Endodermal cell (in vitro differentiated cells): ENCODE measurements around the gene CYTH2. TPM values are rescaled to one million over a fixed set of nuclear protein-coding genes. Genes with fewer than 3 reads are reported as not detected.

Experiments
- DNase-seq: peaks from one replicate; pipeline ENCODE4 v3.0.0-alpha.2; 2017
- H3K27ac ChIP-seq: 2 replicates; pipeline ENCODE4 v1.5.1; 2013; ENCODE audit warnings: mild to moderate bottlenecking, low read depth, low read length, moderate library complexity
- H3K27me3 ChIP-seq: 2 replicates; pipeline ENCODE4 v1.6.1; 2013; ENCODE audit warnings: mild to moderate bottlenecking, low read length, moderate library complexity; ENCODE audit not compliant: insufficient read depth, control insufficient read depth, poor library complexity, severe bottlenecking
- H3K36me3 ChIP-seq: 2 replicates; pipeline ENCODE4 v1.7.0; 2013; ENCODE audit warnings: mild to moderate bottlenecking, low read length, moderate library complexity; ENCODE audit not compliant: control insufficient read depth, insufficient read depth
- H3K4me1 ChIP-seq: one replicate; pipeline ENCODE4 v1.7.0; 2013; ENCODE audit warnings: low read length; ENCODE audit not compliant: control insufficient read depth, insufficient read depth
- H3K4me3 ChIP-seq: 2 replicates; pipeline ENCODE4 v1.5.1; 2013; ENCODE audit warnings: mild to moderate bottlenecking, low read length, moderate library complexity
- H3K9ac ChIP-seq: 2 replicates; pipeline ENCODE4 v1.6.1; 2013; ENCODE audit warnings: mild to moderate bottlenecking, low read length, moderate library complexity; ENCODE audit not compliant: poor library complexity, severe bottlenecking; ENCODE audit errors: extremely low read depth
- H3K9me3 ChIP-seq: 2 replicates; pipeline ENCODE4 v1.6.1; 2013; ENCODE audit warnings: mild to moderate bottlenecking, low read length, moderate library complexity; ENCODE audit not compliant: control insufficient read depth
- H3K27ac Mint-ChIP-seq: 2 replicates; pipeline ENCODE4 v1.8.0; 2020; ENCODE audit warnings: mixed read lengths
- H3K27me3 Mint-ChIP-seq: 2 replicates; pipeline ENCODE4 v1.8.0; 2021; ENCODE audit warnings: mild to moderate bottlenecking, mixed read lengths; ENCODE audit not compliant: insufficient read depth
- H3K36me3 Mint-ChIP-seq: 2 replicates; pipeline ENCODE4 v1.8.0; 2020; ENCODE audit warnings: low read depth, mixed read lengths
- H3K4me1 Mint-ChIP-seq: 2 replicates; pipeline ENCODE4 v1.8.0; 2020; ENCODE audit warnings: mixed read lengths
- H3K4me3 Mint-ChIP-seq: 2 replicates; pipeline ENCODE4 v1.8.0; 2020; ENCODE audit warnings: mild to moderate bottlenecking, moderate library complexity, mixed read lengths
- H3K9me3 Mint-ChIP-seq: 2 replicates; pipeline ENCODE4 v1.8.0; 2020; ENCODE audit warnings: mild to moderate bottlenecking, mixed read lengths
- CTCF ChIP-seq: fragments of 200-600 bp; sonication (generic); conservative IDR thresholded peaks from 2 replicates; pipeline ENCODE4 v1.5.0; 2021; ENCODE audit warnings: antibody characterized with exemption, mild to moderate bottlenecking
- WGBS, 2 experiments: methylation state at CpG; one replicate each; pipeline versions ENCODE4 v1.1.5 to v1.1.7; 2013; ENCODE audit warnings: missing lambda C conversion rate in 2 of 2, mixed read lengths in 1 of 2; ENCODE audit not compliant: insufficient coverage in 1 of 2, insufficient read length in 1 of 2; 5-methylcytosine and 5-hydroxymethylcytosine counted together
- total RNA-seq, 2 donors: library from RNA; stranded (reverse); fragmentation: NEBNext Ultra II Directional in 1 of 2; extraction: Animal tissue kit (Norgen Biotek cat#: 25700) in 1 of 2; gene quantifications; 2 replicates in 1 of 2; 3 replicates in 1 of 2; pipeline ENCODE4 v1.2.1, GENCODE V29; 2021

The CYTH2 gene
- total RNA-seq, 2 donors from 2014 or later, result 106 to 133 TPM

DNA sequence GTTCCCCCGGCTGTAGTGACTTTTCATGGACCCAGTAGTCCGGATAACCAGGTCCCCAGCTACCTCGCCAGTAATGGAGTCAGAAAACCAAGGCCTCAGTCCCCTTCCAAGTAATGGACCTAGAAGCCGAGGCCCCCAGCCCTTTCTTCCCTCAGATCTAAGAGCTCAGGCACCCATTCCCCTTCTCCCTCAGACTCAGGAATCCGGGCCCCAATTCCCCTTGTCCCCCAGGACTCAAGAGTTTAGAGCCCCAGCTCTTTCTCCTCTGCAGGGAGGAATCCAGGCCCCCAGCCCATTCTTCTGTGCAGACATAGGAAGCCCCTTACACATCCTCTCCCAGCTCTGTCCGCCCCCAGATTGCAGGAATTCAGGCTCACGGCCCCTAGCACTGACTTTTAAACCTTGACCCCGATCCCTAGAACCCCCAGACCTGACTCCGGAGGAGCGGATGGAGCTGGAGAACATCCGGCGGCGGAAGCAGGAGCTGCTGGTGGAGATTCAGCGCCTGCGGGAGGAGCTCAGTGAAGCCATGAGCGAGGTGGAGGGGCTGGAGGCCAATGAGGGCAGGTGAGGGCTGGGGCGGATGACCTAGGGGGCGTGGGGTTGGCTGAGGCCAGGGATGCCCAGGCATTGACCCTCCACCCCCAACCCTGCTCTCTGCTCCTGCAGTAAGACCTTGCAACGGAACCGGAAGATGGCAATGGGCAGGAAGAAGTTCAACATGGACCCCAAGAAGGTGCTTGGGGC is 938 bp downstream of the CYTH2 start:
- Histone ChIP-seq H3K36me3 (peaks cover 51% of the 10 kb centered on the region), H3K27ac (no peak overlapping the region), H3K4me3 (peak overlapping the region; percentile 94), H3K9ac (peak overlapping the region; percentile 99), H3K4me1 (peaks cover 4% of the 10 kb centered on the region), H3K9me3 (no peaks in the 10 kb centered on the region), H3K27me3 (no peaks in the 10 kb centered on the region)
- DNase-seq, result no peak
- Mint-ChIP-seq H3K4me3 (peak overlapping the region; percentile 74), H3K27ac (peak overlapping the region; percentile 68), H3K36me3 (peaks cover 42% of the 10 kb centered on the region), H3K4me1 (no peaks in the 10 kb centered on the region), H3K27me3 (peaks cover 7% of the 10 kb centered on the region), H3K9me3 (no peaks in the 10 kb centered on the region)
- no peak for TF ChIP-seq CTCF
- WGBS, 2 experiments, result 70 to 72% methylated on average over 14 to 19 of the region's 20 CpGs

- TF ChIP-seq CTCF, result no peak
- peaks cover 3% of the 10 kb centered on the region for H3K27me3 Mint-ChIP-seq
- no peaks in the 10 kb centered on the region for H3K9me3 Mint-ChIP-seq
- no peak overlapping the region for H3K27ac ChIP-seq
- H3K36me3 ChIP-seq, result peaks cover 58% of the 10 kb centered on the region
- H3K4me1 ChIP-seq, result peaks cover 4% of the 10 kb centered on the region
- H3K27ac Mint-ChIP-seq, result peak overlapping the region; percentile 24
- H3K4me3 ChIP-seq, result peak overlapping the region; percentile 94
- WGBS, 2 experiments, result 95 to 98% methylated on average over 5 to 10 of the region's 10 CpGs
- no peak for DNase-seq
- peaks cover 50% of the 10 kb centered on the region for H3K36me3 Mint-ChIP-seq
- no peak overlapping the region for H3K9ac ChIP-seq
- no peaks in the 10 kb centered on the region for H3K9me3 ChIP-seq
- no peaks in the 10 kb centered on the region for H3K4me1 Mint-ChIP-seq
- H3K4me3 Mint-ChIP-seq, result peak overlapping the region; percentile 74
- no peaks in the 10 kb centered on the region for H3K27me3 ChIP-seq
Measured at GRCh38 chr19:48470856-48471255, 1.7 kb downstream of the CYTH2 start.

- no peak overlapping the region for H3K4me3 ChIP-seq
- Mint-ChIP-seq H3K27me3 (no peaks in the 10 kb centered on the region), H3K36me3 (peaks cover 56% of the 10 kb centered on the region), H3K9me3 (no peaks in the 10 kb centered on the region), H3K4me1 (no peaks in the 10 kb centered on the region), H3K4me3 (no peak overlapping the region), H3K27ac (peak overlapping the region; percentile 39)
- no peak for TF ChIP-seq CTCF
- no peak overlapping the region for H3K9ac ChIP-seq
- DNase-seq, result no peak
- no peaks in the 10 kb centered on the region for H3K27me3 ChIP-seq
- 95 to 100% methylated on average over 4 of the region's 4 CpGs for WGBS, 2 experiments
- no peaks in the 10 kb centered on the region for H3K9me3 ChIP-seq
- H3K4me1 ChIP-seq, result peaks cover 4% of the 10 kb centered on the region
- H3K36me3 ChIP-seq, result peaks cover 65% of the 10 kb centered on the region
- H3K27ac ChIP-seq, result no peak overlapping the region
Measured at GRCh38 chr19:48471836-48472235, 2.7 kb downstream of the CYTH2 start.
